Measurements from ENCODE around the gene DUSP8. TPM values are rescaled to one million over a fixed set of nuclear protein-coding genes. Genes with fewer than 3 reads are reported as not detected.

Gene DUSP8
- total and polyA plus RNA-seq, 8 donors, result 0.80 to 21.8 (median 1.7) TPM

- ATAC-seq, result no peak
- Histone ChIP-seq H3K36me3 (peaks cover 0 to 2% of the 10 kb centered on the region in 2 donors), H3K27me3 (peaks cover 3 to 72% of the 10 kb centered on the region in 2 donors), H3K9me3 (no peaks in the 10 kb centered on the region), H3K27ac (no peak overlapping the region), H3K4me1 (peaks cover 8 to 34% of the 10 kb centered on the region in 2 donors), H3K4me3 (peak overlapping the region; percentile 47 to 48)
- no peak for TF ChIP-seq CTCF (IDR thresholded peaks at IDR 0.05)
- intact Hi-C loops (cut with DNase I), result no loop called here
- DNase-seq, result peak in 1 of 4 donors; percentile 30
Observed at GRCh38 chr11:1570531-1570895, 1.6 kb downstream of the DUSP8 start.

GRCh38 chr11:1570001-1570453, 2.0 kb downstream of the DUSP8 start:
- ATAC-seq (no peak), DNase-seq (peak in 1 of 4 donors; percentile 31)
- intact Hi-C loops (cut with DNase I), result no loop called here
- TF ChIP-seq CTCF (IDR thresholded peaks at IDR 0.05), result no peak
- peaks cover 0 to 5% of the 10 kb centered on the region in 2 donors for H3K36me3 ChIP-seq
- peaks cover 3 to 68% of the 10 kb centered on the region in 2 donors for H3K27me3 ChIP-seq
- H3K27ac ChIP-seq, result no peak overlapping the region
- no peaks in the 10 kb centered on the region for H3K9me3 ChIP-seq
- no peak overlapping the region for H3K4me3 ChIP-seq
- peaks cover 8 to 34% of the 10 kb centered on the region in 2 donors for H3K4me1 ChIP-seq

DNA sequence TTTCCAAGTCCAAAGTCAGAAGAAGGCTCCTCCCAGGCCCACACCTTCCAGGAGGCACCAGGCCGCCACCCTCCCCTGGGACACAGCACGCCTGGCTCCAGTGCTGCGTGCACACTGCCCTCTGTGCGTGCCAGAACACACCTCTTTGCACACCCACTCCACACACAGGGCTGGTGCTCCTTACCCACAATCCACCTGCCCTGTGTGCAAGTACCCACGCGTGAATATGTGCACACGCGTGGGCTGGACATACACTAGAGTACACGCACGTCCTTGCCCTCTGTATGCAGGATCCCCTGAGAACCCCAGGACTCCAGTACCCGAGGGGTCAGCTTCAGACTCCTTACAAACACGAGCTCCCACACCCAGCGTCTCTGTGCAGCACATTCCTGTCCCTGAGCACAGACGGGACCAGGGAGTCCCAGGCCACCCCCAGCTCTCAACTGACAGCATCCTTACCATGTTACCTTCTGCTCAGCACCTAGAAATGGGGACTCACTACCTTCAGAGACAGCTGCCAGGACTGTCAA, 2.8 kb downstream of the DUSP8 start:
- Histone ChIP-seq H3K4me1 (peaks cover 6 to 30% of the 10 kb centered on the region in 2 donors), H3K4me3 (no peak overlapping the region), H3K36me3 (peaks cover 0 to 5% of the 10 kb centered on the region in 2 donors), H3K27ac (no peak overlapping the region), H3K27me3 (peaks cover 3 to 67% of the 10 kb centered on the region in 2 donors), H3K9me3 (no peaks in the 10 kb centered on the region)
- ATAC-seq (no peak), DNase-seq (peak in 1 of 4 donors; percentile 74)
- intact Hi-C loops (cut with DNase I), result no loop called here
- TF ChIP-seq CTCF (IDR thresholded peaks at IDR 0.05), result no peak

GRCh38 chr11:1568441-1568911, 3.6 kb downstream of the DUSP8 start:
- H3K4me3 ChIP-seq, result no peak overlapping the region
- peaks cover 3 to 22% of the 10 kb centered on the region in 2 donors for H3K4me1 ChIP-seq
- ATAC-seq (no peak), DNase-seq (peak in 2 of 4 donors; percentile 31 to 73)
- H3K36me3 ChIP-seq, result peaks cover 0 to 10% of the 10 kb centered on the region in 2 donors
- H3K27me3 ChIP-seq, result peaks cover 3 to 65% of the 10 kb centered on the region in 2 donors
- H3K27ac ChIP-seq, result no peak overlapping the region
- intact Hi-C loops (cut with DNase I), result no loop called here
- H3K9me3 ChIP-seq, result no peaks in the 10 kb centered on the region
- TF ChIP-seq CTCF (IDR thresholded peaks at IDR 0.05), result no peak

GRCh38 chr11:1567721-1568100, 4.4 kb downstream of the DUSP8 start:
- Histone ChIP-seq H3K9me3 (no peaks in the 10 kb centered on the region), H3K36me3 (peaks cover 0 to 17% of the 10 kb centered on the region in 2 donors), H3K4me1 (peaks cover 3 to 14% of the 10 kb centered on the region in 2 donors), H3K4me3 (no peak overlapping the region), H3K27ac (no peak overlapping the region), H3K27me3 (peaks cover 2 to 58% of the 10 kb centered on the region in 2 donors)
- intact Hi-C loops (cut with DNase I), result no loop called here
- ATAC-seq (no peak), DNase-seq (no peak)
- no peak for TF ChIP-seq CTCF (IDR thresholded peaks at IDR 0.05)
